ENCODE data around the gene AOPEP.

AOPEP gene

GRCh38 chr9:95074632-95075031 lies 348.1 kb downstream of the AOPEP start:
- DNase-seq: no peak

- DNase-seq: no peak
Measured at GRCh38 chr9:95075700-95076099, 349.2 kb downstream of the AOPEP start.

GRCh38 chr9:95076696-95077052 lies 350.2 kb downstream of the AOPEP start:
- no peak for DNase-seq

GRCh38 chr9:95077053-95077765 lies 350.7 kb downstream of the AOPEP start:
- DNase-seq: no peak

GRCh38 chr9:95077766-95078370 lies 351.4 kb downstream of the AOPEP start:
- no peak for DNase-seq

- no peak for DNase-seq
Measured at GRCh38 chr9:95078511-95078910, 352.0 kb downstream of the AOPEP start.

GRCh38 chr9:95078939-95079338 lies 352.4 kb downstream of the AOPEP start:
- DNase-seq: no peak

GRCh38 chr9:95079461-95079860 lies 353.0 kb downstream of the AOPEP start:
- no peak for DNase-seq

GRCh38 chr9:95080961-95081647 lies 354.6 kb downstream of the AOPEP start:
- no peak for DNase-seq

- DNase-seq: no peak
Measured at GRCh38 chr9:95081998-95082397, 355.5 kb downstream of the AOPEP start.

GRCh38 chr9:95082401-95083084 lies 356.0 kb downstream of the AOPEP start:
- no peak for DNase-seq

- no peak for DNase-seq
Measured at GRCh38 chr9:95083086-95083768, 356.7 kb downstream of the AOPEP start.

- DNase-seq: no peak
Measured at GRCh38 chr9:95084254-95084934, 357.9 kb downstream of the AOPEP start.

GRCh38 chr9:95085036-95085770 lies 358.7 kb downstream of the AOPEP start:
- DNase-seq: no peak

GRCh38 chr9:95085861-95086563 lies 359.5 kb downstream of the AOPEP start:
- DNase-seq: peak in 1 of 2 experiments; percentile 25

GRCh38 chr9:95086564-95086955 lies 360.1 kb downstream of the AOPEP start:
- DNase-seq: no peak

GRCh38 chr9:95087659-95088242 lies 361.3 kb downstream of the AOPEP start:
- no peak for DNase-seq

- no peak for DNase-seq
Measured at GRCh38 chr9:95088421-95089161, 362.1 kb downstream of the AOPEP start.

GRCh38 chr9:95089257-95090022 lies 362.9 kb downstream of the AOPEP start:
- DNase-seq: no peak
